HG03354 (cell line): Measurements from ENCODE around the gene CACNA1E.

Experiments used
- ATAC-seq: cut with Tn5 transposase; IDR thresholded peaks from one replicate; pipeline ENCODE4 v1.9.1; 2021; ENCODE audit warnings: mild to moderate bottlenecking; ENCODE audit not compliant: unreplicated experiment, poor library complexity, severe bottlenecking

CACNA1E gene

DNA sequence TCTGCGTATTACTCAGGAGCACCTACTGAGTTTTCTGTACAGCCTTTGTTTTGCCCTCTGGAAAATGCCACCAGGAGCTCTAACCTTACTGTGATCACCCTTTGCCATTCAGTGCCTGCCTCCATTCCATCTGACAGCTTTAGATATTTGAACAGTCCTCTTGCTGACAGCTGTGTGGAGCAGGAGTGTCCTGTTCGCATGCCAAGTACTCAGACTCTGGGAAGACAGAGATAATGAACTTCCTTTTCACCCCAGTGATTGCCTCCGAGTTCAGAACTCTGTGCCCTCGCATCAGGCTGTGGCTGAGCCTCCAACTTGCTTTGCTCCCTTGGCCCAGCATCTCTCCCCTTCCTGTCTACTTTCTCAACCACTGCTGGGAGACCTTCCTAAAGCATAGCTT is 74.0 kb downstream of the CACNA1E start:
- ATAC-seq, result no peak

GRCh38 chr1:181558416-181558815 is 75.1 kb downstream of the CACNA1E start:
- ATAC-seq, result no peak

DNA sequence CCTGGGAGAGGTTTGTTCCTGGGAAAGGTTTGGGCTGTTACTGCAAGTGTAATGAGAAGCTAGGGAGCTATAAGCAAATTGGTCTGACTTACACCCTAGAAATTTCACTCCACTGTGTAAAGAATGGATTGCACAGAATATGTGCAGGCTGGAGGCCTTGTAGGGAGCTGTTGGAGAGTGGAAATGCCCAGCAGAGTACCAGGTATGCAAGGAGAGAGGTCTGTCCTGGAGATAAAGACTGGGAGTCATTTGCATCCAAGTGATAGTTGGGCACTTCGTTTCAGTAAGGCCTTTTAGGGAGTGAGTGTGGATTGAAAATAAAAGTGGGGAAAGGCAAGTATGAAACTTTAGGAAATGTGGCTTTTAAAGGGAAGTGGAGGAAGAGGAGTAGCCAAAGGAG is 75.8 kb downstream of the CACNA1E start:
- no peak for ATAC-seq

GRCh38 chr1:181562395-181562794 is 79.1 kb downstream of the CACNA1E start:
- no peak for ATAC-seq

DNA sequence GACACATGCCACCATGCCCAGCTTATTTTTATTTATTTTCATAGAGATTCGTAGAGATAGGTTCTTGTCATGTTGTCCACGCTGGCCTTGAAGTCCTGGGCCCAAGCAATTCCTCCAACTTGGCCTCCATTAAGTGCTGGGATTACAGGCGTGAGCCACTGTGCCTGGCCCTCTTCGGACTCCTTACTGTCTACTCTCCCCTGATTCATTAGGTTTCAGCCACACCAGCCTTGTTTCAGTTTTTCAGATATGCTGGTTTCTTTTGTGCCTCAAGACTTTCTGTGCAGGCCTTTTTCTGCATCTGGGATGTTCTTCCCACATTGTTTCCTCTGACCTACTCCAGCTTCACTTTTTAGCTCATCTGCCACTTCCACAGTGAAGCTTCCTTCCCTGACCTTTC is 85.4 kb downstream of the CACNA1E start:
- no peak for ATAC-seq

GRCh38 chr1:181577475-181577874 is 94.2 kb downstream of the CACNA1E start:
- ATAC-seq, result no peak

DNA sequence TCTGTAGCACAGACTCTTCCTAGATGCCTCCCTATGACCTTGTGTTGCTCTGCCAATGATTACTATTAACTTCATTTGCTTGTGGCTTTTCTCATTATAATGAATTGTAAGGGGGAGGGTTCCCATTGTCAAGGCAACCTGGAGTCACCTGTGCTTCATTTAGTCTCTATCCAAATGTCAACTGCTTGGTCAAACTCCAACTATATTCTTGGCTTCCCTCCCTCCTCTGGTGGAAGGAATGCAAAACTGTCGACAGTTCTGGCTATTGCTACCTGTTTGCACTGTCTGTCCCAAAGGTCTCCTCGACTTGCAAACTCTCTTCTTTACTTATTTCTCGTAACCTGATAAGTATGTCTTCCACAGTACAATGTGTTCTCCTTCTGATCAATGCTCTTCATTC is 100.3 kb downstream of the CACNA1E start:
- ATAC-seq, result no peak

DNA sequence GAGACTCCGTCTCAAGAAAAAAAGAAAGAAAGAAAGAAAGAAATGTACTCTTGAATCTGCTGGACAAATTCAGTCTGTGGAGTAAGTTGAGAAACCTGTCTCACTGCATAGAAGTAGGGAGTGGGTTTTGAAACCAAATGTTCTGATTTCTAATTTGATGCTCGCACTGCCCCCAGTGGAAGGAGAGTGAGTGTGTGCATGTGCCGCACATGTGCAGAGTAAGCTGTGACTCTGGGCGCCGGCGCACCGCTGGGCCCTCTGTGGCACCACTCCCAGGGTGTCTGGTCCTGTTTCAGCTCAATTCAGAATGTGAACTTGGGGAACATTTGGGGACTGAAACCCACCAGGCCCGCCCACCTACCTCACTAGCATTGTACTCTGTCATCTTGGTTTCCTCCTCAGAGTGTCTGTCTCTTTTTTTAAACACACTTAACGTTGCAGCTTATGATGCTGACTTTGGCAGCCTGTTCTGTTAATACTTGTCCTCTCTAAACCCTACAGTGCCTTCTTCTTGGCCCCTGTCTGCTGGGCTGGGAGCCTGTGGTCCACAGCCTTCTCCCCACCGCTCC is 104.6 kb downstream of the CACNA1E start:
- no peak for ATAC-seq

- no peak for ATAC-seq
Measured at GRCh38 chr1:181588631-181589030, 105.3 kb downstream of the CACNA1E start.

- ATAC-seq, result no peak
Measured at GRCh38 chr1:181592255-181592859, 109.0 kb downstream of the CACNA1E start.

DNA sequence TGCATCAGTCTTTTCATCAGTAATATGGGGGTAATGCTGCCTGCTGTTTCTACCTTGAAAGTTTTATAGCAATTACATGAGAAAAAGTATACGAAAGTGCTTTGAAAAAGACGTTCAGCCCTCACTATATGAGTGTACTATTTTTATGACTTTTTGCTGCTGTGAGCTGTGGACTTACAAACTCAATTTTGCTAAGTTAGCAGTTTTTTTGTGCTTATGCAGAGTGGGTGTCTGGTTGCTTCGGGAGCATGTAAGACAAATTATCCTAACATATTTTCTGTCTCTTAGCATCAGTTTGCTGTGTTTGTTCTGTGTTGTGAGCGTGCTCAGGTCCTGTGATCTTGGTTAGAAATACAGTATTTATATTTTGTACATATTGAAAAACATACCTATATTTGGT is 109.7 kb downstream of the CACNA1E start:
- ATAC-seq, result no peak

DNA sequence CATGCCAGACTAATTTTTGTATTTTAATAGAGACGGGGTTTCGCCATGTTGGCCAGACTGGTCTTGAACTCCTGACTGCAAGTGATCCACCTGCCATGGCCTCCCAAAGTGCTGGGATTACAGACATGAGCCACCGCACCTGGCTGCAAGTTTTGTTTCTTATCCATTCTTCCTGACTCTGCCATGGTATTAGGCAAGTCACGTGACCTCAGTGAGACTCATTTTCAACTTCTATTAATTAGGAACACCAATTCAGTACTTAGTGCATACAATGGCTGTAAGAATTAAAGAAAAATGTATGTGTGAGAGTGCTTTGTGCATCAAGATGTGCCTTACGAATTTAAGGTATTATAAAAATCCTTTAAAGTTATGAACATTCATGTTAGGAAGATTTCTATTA is 111.2 kb downstream of the CACNA1E start:
- no peak for ATAC-seq

GRCh38 chr1:181595234-181595633 is 111.9 kb downstream of the CACNA1E start:
- no peak for ATAC-seq

DNA sequence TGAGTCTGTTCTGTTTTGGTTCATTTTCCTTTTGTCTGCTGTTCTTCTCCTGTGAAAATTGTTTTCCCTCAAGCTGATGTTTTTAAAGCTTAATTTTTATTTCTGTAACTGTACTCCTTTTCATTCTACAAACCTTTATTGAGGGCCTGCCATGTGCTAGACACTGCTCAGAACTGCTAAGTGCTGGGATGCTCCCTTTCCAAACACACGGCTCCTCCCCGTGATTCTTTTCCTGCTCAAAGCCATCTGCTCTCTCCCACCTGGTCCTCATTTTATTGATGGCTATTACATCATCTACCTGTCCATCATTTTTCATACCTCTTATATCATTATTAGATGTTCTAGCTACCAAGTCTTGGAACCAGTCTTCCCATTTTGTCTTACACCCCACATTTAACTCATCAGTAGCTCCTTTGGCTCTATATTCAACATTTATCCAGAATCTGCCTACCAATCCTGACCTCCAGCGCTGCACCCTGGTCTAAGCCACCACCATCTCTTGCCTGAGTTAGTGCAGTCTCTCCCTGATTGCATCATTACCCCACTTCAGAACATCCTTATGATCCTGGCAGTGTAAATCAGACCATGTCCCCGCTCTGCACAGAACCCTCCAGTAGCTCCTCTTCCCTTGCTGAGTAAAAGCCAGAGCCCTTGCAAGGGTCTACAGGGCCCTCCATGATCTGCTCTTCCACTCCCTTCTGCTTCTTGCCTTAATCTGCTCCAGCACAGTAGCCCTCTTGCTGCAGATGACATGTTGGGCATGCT is 118.1 kb downstream of the CACNA1E start:
- no peak for ATAC-seq

GRCh38 chr1:181603735-181604410 is 120.6 kb downstream of the CACNA1E start:
- ATAC-seq, result no peak

DNA sequence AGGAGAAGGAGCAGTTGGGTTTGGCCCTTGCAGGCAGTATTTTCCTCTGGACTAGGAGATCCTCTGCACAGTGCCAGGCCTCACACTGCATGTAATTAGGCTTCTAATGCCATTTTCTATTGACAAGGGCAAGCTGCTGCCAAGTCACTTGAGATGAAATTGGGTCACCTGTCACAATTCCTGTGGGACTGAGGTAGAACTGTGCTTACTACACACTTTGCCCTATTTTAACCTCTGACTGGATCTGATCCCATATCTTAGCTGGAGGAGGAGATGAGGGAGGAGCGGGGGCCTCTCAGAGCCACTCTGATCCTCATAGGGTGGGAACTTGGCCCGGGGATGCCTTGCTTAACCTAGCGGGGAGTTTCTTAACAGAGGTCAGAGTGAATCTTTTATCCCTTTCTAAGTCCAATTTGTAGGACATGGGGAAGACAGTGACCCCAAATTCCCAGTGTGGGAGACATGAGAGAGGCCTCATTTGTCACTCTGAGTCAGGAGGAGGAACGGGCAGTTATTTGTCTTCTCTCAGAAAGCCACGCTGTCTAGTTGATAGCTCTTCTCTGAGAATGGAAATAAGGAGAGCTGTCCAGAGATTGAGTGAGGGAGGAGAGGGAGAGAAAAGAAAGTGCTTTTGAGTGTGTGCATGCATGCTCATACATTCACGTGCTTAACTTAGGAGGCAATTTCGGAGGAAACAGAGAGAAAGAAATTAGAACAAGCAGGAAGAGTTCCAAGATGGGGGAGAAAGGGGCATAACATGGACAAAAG is 121.3 kb downstream of the CACNA1E start:
- no peak for ATAC-seq

- no peak for ATAC-seq
Measured at GRCh38 chr1:181607524-181607923, 124.2 kb downstream of the CACNA1E start.

GRCh38 chr1:181608386-181608785 is 125.1 kb downstream of the CACNA1E start:
- no peak for ATAC-seq

DNA sequence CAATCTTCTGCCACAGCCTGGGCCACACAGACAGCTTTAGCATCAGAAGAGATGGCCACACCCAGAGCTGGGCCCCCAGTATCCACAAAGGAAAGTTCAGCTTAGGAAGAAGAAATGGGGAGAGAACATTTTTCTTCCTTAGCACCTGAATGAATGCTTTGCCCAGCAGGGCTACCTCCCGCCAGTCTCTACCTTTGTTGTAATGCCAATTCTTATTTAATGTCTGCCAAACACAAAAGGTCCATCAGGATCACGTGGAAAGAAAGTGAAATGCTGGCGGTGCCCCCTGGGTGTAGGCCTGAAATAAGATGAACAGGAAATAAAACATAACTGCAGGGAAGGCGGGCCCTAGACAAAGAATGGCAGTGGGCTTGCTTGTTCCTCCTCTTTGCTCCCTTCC is 125.6 kb downstream of the CACNA1E start:
- no peak for ATAC-seq

- ATAC-seq, result no peak
Measured at GRCh38 chr1:181612100-181612499, 128.8 kb downstream of the CACNA1E start.
